ENCODE data around the gene FOXC1. TPM values are rescaled to one million over a fixed set of nuclear protein-coding genes. Genes with fewer than 3 reads are reported as not detected.

Gene FOXC1
- polyA plus RNA-seq, 1 donor from 2014 or later = 0.09 TPM

DNA sequence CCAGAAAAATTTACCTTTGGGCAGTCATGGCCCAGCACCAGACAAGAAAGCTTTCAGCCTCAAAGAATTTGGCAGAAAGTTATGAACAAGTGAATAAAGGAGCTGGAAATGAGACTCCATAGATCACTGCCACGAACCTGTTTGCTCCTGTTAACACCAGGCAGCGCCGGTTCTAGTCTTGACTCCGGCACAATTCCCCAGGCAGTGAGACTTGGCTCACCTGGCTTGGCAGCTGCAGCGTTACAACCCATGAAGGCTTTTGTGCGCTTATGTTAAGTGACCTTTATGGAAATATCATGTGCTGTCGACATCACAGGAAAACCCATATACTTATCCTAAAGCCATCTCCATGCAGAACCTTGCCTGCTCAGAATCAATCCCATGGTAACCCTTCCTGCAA lies 22.2 kb upstream of the FOXC1 start:
- Histone ChIP-seq H3K79me2 (replicated peaks; ENCODE audit: insufficient read depth, low read length) (no peaks in the 10 kb centered on the region), H2AFZ (ENCODE audit: low read depth, low read length) (no peak overlapping the region), H3F3A (ENCODE audit: insufficient read depth, low read length, poor library complexity, severe bottlenecking) (no peaks in the 10 kb centered on the region), H3K27me3 (ENCODE audit: insufficient read depth, low read depth, low read length) (no peaks in the 10 kb centered on the region), H3K9me2 (ENCODE audit: insufficient read depth, low read length) (no peaks in the 10 kb centered on the region), H3K4me2 (ENCODE audit: low read length) (no peak overlapping the region), H4K20me1 (ENCODE audit: insufficient read depth) (no peaks in the 10 kb centered on the region), H3K36me3 (ENCODE audit: insufficient read depth, low read length) (no peaks in the 10 kb centered on the region), H3K4me3 (ENCODE audit: low read length) (no peak overlapping the region), H3K9me3 (ENCODE audit: low read length) (no peaks in the 10 kb centered on the region), H3K27ac (ENCODE audit: low read length) (no peak overlapping the region), H3K9ac (ENCODE audit: low read length) (no peak overlapping the region)
- TF ChIP-seq, protein P1, sequence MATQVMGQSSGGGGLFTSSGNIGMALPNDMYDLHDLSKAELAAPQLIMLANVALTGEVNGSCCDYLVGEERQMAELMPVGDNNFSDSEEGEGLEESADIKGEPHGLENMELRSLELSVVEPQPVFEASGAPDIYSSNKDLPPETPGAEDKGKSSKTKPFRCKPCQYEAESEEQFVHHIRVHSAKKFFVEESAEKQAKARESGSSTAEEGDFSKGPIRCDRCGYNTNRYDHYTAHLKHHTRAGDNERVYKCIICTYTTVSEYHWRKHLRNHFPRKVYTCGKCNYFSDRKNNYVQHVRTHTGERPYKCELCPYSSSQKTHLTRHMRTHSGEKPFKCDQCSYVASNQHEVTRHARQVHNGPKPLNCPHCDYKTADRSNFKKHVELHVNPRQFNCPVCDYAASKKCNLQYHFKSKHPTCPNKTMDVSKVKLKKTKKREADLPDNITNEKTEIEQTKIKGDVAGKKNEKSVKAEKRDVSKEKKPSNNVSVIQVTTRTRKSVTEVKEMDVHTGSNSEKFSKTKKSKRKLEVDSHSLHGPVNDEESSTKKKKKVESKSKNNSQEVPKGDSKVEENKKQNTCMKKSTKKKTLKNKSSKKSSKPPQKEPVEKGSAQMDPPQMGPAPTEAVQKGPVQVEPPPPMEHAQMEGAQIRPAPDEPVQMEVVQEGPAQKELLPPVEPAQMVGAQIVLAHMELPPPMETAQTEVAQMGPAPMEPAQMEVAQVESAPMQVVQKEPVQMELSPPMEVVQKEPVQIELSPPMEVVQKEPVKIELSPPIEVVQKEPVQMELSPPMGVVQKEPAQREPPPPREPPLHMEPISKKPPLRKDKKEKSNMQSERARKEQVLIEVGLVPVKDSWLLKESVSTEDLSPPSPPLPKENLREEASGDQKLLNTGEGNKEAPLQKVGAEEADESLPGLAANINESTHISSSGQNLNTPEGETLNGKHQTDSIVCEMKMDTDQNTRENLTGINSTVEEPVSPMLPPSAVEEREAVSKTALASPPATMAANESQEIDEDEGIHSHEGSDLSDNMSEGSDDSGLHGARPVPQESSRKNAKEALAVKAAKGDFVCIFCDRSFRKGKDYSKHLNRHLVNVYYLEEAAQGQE (IDR thresholded peaks at IDR 0.05; ENCODE audit: borderline replicate concordance) = no peak
- TF ChIP-seq, protein P2, sequence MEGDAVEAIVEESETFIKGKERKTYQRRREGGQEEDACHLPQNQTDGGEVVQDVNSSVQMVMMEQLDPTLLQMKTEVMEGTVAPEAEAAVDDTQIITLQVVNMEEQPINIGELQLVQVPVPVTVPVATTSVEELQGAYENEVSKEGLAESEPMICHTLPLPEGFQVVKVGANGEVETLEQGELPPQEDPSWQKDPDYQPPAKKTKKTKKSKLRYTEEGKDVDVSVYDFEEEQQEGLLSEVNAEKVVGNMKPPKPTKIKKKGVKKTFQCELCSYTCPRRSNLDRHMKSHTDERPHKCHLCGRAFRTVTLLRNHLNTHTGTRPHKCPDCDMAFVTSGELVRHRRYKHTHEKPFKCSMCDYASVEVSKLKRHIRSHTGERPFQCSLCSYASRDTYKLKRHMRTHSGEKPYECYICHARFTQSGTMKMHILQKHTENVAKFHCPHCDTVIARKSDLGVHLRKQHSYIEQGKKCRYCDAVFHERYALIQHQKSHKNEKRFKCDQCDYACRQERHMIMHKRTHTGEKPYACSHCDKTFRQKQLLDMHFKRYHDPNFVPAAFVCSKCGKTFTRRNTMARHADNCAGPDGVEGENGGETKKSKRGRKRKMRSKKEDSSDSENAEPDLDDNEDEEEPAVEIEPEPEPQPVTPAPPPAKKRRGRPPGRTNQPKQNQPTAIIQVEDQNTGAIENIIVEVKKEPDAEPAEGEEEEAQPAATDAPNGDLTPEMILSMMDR (IDR thresholded peaks at IDR 0.05; ENCODE audit: poor library complexity, severe bottlenecking) = no peak
- TF ChIP-seq POLR2AphosphoS5 (IDR thresholded peaks at IDR 0.05) (no peak), SMC3 (conservative IDR thresholded peaks at IDR 0.05; ENCODE audit: poor library complexity) (no peak), EZH2 (IDR thresholded peaks at IDR 0.05; ENCODE audit: borderline replicate concordance, insufficient read depth, low read length, poor library complexity, severe bottlenecking) (no peak), MXI1 (conservative IDR thresholded peaks at IDR 0.05; ENCODE audit: poor library complexity, severe bottlenecking) (no peak), RAD21 (conservative IDR thresholded peaks at IDR 0.05) (no peak), EP300 (conservative IDR thresholded peaks at IDR 0.05; ENCODE audit: poor library complexity, severe bottlenecking) (no peak), TAF1 (IDR thresholded peaks at IDR 0.05; ENCODE audit: low read depth) (no peak)

GRCh38 chr6:1587977-1588376 lies 21.7 kb upstream of the FOXC1 start:
- no peaks in the 10 kb centered on the region for H4K20me1 ChIP-seq (ENCODE audit: insufficient read depth)
- no peaks in the 10 kb centered on the region for H3K9me2 ChIP-seq (ENCODE audit: insufficient read depth, low read length)
- no peaks in the 10 kb centered on the region for H3K27me3 ChIP-seq (ENCODE audit: insufficient read depth, low read depth, low read length)
- no peak overlapping the region for H3K4me3 ChIP-seq (ENCODE audit: low read length)
- H3K9me3 ChIP-seq (ENCODE audit: low read length) = no peaks in the 10 kb centered on the region
- H2AFZ ChIP-seq (ENCODE audit: low read depth, low read length) = no peak overlapping the region
- TF ChIP-seq EP300 (conservative IDR thresholded peaks at IDR 0.05; ENCODE audit: poor library complexity, severe bottlenecking) (no peak), RAD21 (conservative IDR thresholded peaks at IDR 0.05) (no peak), POLR2AphosphoS5 (IDR thresholded peaks at IDR 0.05) (no peak), SMC3 (conservative IDR thresholded peaks at IDR 0.05; ENCODE audit: poor library complexity) (no peak), TAF1 (IDR thresholded peaks at IDR 0.05; ENCODE audit: low read depth) (no peak), MXI1 (conservative IDR thresholded peaks at IDR 0.05; ENCODE audit: poor library complexity, severe bottlenecking) (no peak), EZH2 (IDR thresholded peaks at IDR 0.05; ENCODE audit: borderline replicate concordance, insufficient read depth, low read length, poor library complexity, severe bottlenecking) (no peak)
- TF ChIP-seq, protein P2 (IDR thresholded peaks at IDR 0.05; ENCODE audit: poor library complexity, severe bottlenecking) = no peak
- TF ChIP-seq, protein P1 (IDR thresholded peaks at IDR 0.05; ENCODE audit: borderline replicate concordance) = no peak
- no peaks in the 10 kb centered on the region for H3F3A ChIP-seq (ENCODE audit: insufficient read depth, low read length, poor library complexity, severe bottlenecking)
- no peak overlapping the region for H3K27ac ChIP-seq (ENCODE audit: low read length)
- no peak overlapping the region for H3K9ac ChIP-seq (ENCODE audit: low read length)
- H3K79me2 ChIP-seq (replicated peaks; ENCODE audit: insufficient read depth, low read length) = no peaks in the 10 kb centered on the region
- no peaks in the 10 kb centered on the region for H3K36me3 ChIP-seq (ENCODE audit: insufficient read depth, low read length)
- H3K4me2 ChIP-seq (ENCODE audit: low read length) = no peak overlapping the region

Measured in neural cell (in vitro differentiated cells).